DMS79 (cell line): ENCODE results near the gene SPRY4.
"Not testable (repeated sequence)": the region's sequence is repeated elsewhere in the genome, so short reads cannot be mapped to it uniquely, and the experiment has no call there.

Source experiments
- DNase-seq: peaks from one replicate; lab custom pipeline; 2025; lab: John Stamatoyannopoulos, UW

SPRY4 gene

DNA sequence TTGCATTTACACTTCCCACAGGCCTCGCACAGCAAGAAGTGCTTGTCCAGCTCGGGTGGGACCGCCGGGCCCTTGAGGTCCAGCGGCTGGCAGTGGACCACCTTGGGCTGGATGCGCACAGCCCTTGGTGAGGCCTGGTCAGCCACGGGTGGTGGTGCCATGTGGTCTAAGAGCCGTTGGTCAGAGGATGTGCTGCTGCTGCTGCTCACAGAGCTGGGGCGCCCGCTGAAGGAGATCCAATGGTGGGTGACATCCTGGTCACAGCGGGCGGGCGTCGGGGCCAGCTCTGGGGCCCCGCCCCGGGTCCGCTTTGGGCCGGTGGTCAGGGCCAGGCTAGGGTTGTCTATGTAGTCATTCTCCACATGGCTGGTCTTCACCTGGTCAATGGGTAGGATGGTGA, 10.2 kb downstream of the SPRY4 start:
- DNase-seq = no peak

DNA sequence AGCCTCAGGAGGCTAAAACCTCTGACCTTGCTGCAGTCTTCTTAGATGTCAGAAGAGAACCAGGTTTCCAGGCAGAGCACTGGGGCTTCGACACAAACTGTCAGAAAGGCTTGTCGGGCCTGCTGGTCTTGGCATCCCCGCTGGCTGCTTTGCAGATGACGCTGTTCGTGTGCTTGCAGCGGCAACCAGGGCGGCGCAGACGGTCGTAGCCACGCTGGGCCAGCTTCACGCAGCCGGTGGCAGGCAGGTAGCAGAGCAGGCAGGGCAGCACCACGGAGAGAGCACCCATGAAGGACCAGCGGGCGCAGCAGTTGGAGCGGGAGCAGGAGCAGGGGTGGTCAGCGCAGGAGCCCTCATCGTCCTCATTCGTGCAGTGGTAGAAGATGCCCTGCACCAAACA, 10.7 kb downstream of the SPRY4 start:
- no peak for DNase-seq

DNA sequence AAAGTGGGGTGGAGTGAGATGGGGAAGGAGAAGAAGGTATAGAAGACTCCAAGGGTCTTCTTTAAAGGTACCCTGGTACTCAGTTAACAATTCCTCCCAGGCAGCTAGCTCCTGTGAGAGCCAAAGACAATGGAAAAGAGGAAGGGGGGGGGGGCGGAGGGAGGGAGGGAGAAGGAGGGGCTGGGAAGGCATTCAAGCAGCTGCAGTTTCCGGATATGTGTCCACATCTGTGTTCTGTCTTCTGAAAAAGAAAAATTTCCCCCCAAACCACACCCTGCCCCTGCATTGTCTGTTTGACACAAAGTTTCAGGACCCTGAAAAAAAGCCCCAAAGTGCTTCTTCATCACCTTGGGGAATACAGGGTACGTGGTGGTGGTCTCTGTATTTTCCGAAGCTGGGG, 11.1 kb downstream of the SPRY4 start:
- DNase-seq = no peak

DNA sequence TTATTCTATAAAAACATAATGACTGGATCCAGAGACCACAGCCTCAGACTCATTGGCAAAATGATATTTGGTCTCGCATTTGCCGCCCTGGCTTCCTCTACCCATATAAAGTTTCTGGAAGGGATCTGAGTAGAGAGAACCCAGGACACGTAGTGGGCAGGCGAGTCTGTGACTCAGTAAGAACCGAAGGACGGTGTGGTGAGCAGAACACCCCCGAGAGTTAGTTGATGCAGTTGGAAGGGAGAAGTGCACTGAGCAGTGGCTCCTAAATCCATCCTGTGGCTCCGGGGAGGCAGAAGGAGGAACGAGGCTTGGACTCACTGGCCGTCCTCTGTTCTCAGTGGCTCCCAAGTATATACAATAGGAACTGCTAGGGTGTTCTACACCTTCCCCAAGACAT, 11.5 kb downstream of the SPRY4 start:
- DNase-seq = no peak

DNA sequence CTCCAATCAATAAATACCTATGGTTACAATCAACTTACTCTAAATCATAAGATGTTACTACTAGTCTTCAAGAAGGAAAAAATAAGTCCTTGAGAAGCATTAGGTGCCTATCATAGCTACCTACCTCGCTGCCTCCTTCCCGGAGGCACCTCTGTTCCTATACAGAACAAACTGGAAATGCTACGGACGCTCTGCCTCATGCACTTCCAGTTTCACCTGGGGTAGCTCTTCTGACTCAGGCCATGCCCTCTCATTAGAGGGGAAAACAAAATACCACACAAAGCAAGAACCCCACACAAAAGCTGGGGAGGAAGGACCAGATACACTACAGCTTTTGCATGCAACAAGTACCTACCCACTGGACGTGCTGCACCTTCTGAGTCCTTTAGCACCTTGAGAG, 12.4 kb downstream of the SPRY4 start:
- no peak for DNase-seq

DNA sequence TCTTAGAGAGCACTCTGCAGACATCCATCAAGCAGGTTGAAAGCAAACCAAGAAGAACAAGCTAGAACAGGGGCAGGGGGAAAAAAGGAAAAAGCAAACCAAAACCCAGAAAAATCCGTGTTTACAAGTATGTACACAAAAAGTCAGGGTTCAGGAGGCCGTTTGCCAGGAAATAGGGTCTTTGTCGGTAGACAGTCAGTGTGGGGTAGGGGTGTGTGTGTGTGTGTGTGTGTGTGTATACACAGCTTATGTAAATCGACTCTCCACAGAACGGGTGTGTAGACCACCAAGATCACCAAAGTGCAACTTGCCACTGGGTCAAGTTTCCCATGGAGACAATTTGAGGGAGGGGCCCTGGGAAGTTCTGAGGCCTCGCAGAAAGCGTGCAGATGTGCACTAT, 13.1 kb downstream of the SPRY4 start:
- no peak for DNase-seq

DNA sequence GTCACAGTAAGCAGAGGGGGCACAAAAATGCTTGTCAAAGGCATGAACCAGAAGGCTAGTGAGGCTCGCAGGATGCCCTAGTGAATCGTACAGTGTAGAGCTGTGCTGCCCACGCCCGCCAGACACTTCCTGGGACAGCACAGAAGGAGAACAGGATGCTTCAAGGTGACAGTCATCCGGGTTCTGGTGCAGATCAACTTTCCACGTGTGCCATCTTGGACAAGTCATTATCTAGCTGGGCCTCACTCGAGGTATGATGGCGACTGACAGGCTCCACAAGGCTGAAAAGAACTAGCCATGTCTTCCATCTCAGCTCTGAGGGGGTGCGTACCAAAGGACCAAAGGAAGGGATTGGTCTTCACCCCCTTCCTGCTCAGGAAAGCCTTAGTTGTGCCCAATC, 14.0 kb downstream of the SPRY4 start:
- no peak for DNase-seq

DNA sequence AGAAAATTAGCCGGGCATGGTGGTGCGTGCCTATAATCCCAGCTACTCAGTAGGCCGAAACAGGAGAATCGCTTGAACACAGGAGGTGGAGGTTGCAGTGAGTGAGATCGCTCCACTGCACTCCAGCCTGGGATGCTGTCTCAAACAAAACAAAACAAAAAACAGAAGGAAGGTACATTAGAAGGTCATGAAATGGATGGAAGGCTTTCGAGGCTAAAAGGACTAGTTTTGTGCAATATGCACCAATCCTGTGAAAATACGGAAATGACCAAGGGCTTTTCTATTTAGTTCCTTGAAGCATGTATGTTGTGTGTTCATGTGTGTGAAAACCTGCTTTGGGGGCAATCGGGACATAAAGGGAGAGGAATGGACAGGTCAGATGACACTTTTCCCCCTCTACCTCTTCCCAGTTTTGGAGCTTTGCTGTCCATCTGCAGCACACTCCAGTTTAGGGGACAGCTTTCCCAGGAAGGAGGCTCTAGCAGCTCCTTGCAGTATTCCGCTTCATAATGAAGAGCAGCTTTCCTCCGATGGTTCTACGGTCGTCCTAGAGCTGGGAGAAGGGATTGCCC, 15.0 kb downstream of the SPRY4 start:
- DNase-seq = no peak

DNA sequence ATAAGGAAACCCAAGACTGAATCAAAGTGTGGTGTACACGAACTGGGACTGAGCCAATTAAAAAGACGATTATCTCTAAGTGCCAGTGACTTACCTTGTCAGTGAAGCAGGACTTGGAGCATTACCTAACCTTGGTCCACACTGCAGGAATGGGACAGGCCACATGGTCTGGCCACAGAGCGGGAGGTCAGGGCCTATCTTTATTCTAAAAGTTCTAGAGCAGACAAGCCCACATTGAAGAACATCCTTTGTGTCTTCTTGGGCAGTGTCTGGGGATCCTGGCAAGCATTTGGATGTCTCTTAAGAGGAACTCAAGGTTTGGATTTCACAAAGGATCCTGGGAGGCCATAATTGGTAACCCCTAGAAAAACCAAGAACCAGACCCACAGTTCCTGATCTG, 16.5 kb downstream of the SPRY4 start:
- DNase-seq = no peak

DNA sequence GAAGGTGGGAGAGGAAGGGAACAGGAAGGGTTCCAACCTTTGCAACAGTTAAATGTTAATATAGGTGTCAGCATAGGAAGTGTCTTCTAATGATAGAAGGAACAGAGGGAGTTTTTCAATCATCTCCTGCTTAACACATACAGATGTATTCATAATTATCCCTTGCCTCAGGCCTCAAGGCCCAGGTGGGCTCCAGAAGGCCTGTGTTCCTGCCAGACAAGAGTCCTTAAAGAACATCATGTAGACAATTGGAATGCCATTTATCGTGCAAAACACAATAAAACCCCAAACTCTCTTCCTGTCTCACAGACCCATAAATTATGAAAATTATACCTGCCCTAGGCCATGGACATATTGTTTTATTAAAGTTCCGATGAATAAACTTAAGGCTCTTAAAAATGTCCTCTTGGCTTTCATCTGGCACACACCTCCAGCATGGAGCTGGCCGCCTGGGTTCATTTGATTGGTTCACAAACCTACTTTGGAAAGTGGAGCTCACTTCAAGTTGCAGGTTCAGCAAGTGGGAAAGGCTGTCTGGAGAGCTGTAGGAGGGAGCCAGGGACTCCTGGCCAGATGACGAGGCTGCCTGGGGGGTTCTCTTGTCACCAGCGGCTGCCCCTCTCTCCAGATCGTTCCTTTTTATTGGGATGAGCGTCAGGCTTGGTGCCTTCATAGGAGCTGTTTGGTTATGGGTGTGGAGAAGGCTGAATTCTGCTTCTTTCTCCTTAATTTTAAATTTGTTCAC, 17.5 kb downstream of the SPRY4 start:
- DNase-seq = no peak

DNA sequence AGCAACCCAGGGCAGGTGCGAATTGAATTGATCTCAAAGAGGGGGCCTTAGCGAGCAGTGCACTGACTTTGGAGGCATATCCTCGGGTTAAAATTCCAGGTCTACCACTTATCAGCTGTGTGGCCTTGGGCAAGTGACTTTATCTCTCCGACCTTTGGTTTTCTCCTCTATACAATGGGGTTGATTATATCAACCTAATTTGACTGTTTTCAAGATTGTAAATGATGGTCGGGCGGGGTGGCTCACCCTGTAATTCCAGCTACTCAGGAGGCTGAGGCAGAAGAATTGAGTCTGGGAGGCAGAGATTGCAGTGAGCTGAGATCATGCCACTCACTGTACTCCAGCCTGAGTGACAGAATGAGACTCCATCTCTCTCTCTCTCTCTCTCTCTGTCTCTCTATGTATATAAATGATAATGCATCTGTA, 18.7 kb downstream of the SPRY4 start:
- DNase-seq = no peak

DNA sequence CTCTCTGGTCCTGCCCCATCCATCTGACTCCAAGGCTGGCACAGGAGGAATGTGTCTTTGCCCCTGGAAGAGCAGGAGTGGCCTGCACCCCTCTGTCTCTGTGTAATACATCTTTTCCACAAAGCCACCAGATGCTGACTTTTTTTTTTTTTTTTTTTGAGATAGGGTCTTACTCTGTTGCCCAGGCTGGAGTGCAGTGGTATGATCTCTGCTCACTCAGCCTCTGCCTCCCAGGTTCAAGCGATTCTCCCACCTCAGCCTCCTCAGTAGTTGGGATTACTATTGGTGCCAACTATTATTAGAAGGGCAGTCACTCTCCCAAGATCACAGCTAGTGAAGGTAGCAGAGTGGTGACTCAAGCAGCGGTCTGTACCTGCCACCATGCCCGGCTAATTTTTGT, 19.6 kb downstream of the SPRY4 start:
- no peak for DNase-seq

DNA sequence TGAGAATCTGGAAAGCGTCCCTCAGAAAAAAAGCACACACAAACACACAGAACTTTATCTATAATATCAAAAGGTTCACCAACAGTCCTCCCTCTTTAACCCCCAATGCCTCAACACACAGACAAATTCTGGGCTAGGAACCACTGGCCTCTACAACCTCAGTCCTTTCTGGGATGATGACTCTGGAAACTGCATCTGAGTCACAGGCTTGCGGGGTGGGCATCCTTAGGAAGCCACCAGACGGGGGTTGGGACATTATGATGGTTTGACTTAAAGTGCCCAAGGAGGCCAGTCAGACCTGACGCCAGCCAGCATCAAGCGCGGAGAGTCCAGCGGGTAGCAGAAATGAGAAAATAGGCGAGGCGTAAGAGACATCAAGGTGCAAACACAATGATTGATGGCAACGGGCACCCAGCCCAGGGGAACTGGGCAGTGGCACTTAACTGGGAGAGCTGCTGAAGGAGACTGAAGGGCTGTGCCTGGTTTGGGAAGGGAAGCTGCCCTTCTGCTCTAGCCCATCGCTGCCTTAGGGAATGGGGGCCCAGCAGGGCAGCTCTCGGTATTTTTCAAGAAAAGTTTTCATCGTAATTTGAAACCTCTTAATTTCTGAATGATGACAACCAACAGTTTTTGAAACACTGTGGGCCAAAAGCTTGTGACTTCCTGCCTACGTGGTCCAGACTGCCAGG, 20.7 kb downstream of the SPRY4 start:
- no peak for DNase-seq

DNA sequence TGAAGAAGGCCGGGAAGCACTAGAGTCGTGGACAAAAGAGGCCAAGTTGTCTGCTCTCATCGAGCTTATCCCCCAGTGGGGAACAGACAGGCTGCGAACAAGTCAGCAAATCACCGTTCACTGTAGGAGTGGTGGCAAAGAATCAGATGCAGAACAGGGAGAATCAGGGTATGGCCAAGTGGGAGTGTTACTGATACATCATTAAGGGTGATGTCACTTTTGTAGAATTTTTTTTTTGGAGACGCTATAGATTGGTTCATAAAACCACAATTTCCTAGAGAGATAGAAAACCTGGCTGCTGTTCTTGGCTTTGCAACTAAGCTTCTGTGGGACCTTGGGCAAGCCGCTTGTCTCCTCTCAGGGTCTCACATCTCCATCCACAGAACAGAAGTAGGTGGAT, 21.3 kb downstream of the SPRY4 start:
- DNase-seq = no peak

DNA sequence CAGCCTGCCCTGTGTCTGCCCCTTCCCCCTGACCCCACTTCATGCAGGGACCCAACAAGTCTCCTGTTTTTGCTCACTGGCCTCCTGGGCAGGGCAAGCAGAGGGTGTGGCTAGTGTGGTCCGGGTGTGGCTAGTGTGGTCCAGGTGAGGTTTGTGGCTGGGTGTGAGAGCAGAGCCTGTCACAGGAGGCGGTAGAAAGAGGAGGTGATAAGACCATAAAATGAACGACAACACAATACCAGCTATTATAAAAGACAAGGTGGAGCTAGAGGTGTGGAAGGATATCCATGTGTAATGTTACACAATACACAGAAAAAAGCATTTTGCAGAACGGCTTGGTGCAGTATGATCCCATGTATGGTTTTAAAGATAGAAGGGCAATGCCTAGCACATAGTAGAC, 23.3 kb downstream of the SPRY4 start:
- DNase-seq = no peak

DNA sequence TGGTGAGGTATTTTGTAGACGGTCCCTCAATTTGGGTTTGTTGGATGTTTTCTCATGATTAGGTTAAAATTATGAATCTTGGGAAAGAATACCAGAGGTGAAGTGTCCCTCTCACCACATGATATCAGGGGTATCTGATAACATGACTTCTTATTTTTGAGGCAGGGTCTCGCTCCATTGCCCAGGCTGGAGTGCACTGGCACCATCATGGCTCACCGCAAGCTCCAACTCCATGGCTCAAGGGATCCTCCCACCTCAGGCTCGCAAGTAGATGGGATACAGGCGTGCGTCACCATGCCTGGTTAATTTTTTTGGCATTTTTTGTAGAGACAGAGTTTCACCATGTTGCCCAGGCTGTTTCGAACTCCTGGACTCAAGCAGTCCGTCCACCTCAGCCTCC, 24.1 kb downstream of the SPRY4 start:
- DNase-seq = no peak

DNA sequence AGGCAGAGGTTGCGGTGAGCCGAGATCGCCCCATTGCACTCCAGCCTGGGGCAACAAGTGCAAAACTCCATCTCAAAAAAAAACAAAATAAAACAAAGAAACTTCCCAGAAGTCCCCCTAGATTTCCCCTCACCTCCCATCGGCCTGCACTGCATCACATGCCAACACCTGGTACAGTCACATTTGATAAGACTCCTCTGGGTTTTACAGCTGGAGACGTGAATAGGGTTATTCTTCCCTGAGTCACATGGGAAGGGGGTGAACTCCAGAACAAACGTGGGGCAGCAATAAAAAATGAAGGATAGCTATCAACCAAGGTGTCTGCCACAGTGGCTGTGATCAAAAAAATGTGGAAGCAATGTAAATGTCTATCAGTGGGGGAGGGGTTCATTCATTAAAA, 26.0 kb downstream of the SPRY4 start:
- DNase-seq = no peak

DNA sequence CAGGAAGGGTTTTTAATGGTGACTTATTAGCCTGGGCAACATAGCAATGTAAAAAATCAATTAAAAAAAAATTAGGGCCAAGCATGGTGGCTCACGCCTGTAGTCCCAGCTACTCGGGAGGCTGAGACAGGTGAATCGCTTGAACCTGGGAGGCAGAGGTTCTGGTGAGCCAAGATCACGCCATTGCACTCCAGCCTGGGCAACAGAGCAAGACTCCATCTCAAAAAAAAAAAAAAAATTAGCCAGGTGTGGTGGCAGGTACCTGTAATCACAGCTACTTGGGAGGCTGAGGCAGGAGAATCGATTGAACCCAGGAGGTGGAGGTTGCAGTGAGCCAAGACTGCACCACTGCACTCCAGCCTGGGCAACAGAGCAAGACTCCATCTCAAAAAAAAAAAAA, 27.0 kb downstream of the SPRY4 start:
- not testable (repeated sequence) for DNase-seq

DNA sequence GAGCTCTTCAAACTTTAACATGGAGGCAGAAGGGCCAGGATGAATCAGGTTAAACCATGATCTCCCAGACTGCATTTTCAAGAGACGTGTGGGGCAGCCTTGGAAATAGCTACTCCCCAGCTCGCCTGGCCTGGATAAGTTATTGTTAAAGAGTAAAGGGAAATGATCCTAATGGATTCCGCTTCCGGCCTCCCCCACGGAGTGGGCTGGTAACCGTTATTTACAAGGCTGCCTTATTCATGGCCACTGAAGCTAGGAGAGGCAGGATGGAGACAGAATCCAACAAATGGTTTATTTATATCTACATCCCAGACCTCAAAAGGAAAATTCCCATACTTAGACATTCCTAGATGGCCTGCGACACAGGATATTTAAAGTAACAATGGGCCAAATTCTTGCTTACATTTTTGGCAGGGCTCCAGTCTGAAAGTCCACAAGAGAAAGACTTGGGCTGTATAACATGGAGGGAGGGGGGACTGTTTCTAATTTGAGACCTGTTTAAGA, 27.9 kb downstream of the SPRY4 start:
- no peak for DNase-seq

DNA sequence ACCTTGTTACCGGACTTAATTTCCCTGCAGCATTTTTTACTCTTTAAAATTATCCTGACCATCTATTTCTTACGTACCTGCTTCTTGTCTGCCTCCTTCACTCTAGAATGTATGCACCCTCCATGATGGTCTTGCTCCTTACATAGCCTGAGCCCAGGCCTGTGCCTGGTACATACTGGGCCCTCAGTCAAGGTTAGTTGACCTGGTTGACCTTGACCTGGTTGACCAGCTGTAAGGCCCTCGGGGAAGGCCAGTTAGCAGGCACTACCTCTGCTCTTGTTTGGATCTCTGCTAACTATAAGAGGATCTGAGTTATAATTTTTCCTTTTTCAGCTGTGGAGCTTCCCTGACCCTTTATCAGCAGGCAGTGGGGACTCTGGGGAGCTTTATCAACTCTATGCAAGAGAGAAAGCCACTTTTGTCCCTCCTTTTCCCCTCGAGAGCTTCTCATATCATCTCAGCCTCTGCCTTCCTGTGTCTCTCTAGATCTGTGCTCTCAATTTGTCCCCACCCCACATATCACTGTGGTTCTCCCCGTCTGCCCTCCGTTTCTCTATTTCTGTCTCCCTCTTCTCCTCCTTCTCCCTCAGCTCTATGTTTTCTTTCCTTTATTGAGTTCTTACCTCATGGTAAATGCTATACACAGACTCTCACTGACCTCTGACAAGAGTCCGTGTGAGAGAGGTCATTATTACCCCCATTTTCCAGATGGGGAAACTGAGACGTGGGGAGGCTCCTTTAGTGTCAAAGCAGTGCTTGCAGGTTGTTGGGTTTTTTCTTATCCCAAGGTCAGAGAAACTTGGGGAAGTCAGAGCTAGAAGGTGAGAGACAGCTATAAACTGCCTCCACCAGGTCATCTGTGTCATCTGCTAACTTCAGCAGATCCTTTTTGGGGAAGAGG, 28.6 kb downstream of the SPRY4 start:
- DNase-seq = no peak

DNA sequence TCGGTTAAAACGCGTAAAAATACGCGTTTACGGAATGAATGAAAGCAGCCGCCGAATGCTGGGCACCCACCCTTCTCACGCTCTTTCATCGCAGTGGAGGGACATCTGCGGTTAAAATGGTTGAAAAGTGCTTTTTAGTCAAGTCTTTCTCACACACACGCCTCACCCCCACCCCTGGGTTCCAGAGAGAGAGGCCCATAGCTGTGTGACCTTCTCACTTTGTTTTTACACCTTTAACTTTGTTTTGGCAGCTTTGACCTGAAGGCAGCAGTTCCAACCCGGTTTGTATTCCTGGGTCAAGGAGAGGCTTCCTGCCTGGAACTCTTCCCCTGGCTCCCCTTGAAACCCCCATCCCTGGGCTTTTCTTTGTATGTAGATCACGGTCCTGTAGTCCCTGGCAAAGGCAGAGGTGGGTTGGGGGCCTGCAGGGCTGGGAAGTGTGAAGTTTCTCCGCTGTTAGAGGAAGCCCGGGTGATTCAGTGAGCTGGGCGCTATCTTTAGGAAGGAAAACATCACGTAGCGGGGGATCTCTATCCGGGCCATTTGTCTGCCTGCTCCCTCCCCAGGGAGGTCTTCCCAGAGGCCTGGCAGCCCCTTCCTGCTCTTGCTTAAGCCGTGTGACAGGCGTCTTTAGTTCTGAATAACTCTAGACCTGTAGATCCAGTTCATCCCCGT, 29.6 kb downstream of the SPRY4 start:
- DNase-seq = no peak

DNA sequence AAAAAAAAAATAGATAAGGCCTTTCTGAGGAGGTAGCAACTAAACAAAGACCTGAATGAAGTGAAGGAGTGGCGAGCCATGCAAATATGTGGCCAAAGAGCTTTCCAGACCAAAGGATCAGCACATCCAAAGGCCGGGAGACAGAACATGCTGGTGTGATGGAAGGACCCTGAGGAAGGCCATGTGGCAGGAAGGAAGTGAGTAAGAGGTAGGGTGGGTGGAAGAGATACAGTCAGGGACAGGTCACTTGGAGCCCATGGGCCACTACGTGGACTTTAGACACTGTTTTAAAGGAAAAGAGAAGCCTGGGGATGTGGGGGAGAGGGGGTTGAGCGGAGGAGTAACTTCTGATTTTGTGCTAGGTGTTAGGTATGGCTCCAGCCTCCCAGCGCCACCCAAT, 31.3 kb downstream of the SPRY4 start:
- DNase-seq = no peak
